IMR-90 (cell line): Measurements from ENCODE around the gene LRRC1. TPM values are rescaled to one million over a fixed set of nuclear protein-coding genes. Genes with fewer than 3 reads are reported as not detected.

Source experiments
- ATAC-seq: fragments of 200-7000 bp; cut with Tn5 transposase; 2 replicates; pipeline ENCODE4 v1.9.1; 2020; ENCODE audit warnings: low read depth, mild to moderate bottlenecking, moderate library complexity
- BruUV-seq: library from RNA; stranded (reverse); fragments of 400-500 nt; replicated peaks from 2 replicates; lab custom pipeline; 2021; lab: Mats Ljungman, UMichigan
- CTCF ChIA-PET: fragments of 300-600 bp; formaldehyde crosslinking; extraction: SDS; loops from one replicate; lab custom pipeline; 2021; ENCODE audit warnings: antibody characterized with exemption; lab: Yijun Ruan, JAX
- POLR2A ChIA-PET: fragments of 300-600 bp; sonication (Branson Sonifier 250); formaldehyde crosslinking; loops from one replicate; lab custom pipeline; 2022; ENCODE audit warnings: antibody characterized with exemption; ENCODE audit not compliant: unreplicated experiment; lab: Charles Lee
- DNase-seq: peaks from one replicate; pipeline ENCODE4 v3.0.0; 2013
- H2AFZ ChIP-seq: replicated peaks from 2 replicates; pipeline ENCODE3; 2013; ENCODE audit warnings: low read length, mild to moderate bottlenecking; ENCODE audit not compliant: poor library complexity
- H2AK5ac ChIP-seq: 2 replicates; pipeline ENCODE4 v1.6.1; 2013; ENCODE audit warnings: low read depth, low read length, inconsistent platforms
- H2AK9ac ChIP-seq: replicated peaks from 2 replicates; pipeline ENCODE3; 2013; ENCODE audit warnings: mild to moderate bottlenecking, low read depth, low read length, moderate library complexity; ENCODE audit not compliant: poor library complexity
- H2BK120ac ChIP-seq: 2 replicates; pipeline ENCODE4 v1.6.1; 2013; ENCODE audit warnings: low read depth, low read length, inconsistent platforms
- H2BK15ac ChIP-seq: 3 replicates; pipeline ENCODE4 v1.6.1; 2013; ENCODE audit warnings: low read depth, low read length, inconsistent platforms
- H2BK20ac ChIP-seq: 2 replicates; pipeline ENCODE4 v1.6.1; 2013; ENCODE audit warnings: low read depth, mild to moderate bottlenecking, inconsistent platforms, low read length, moderate library complexity
- H2BK5ac ChIP-seq: 2 replicates; pipeline ENCODE4 v1.6.1; 2013; ENCODE audit warnings: mild to moderate bottlenecking, low read depth, low read length, inconsistent platforms; ENCODE audit not compliant: poor library complexity, severe bottlenecking
- H3K14ac ChIP-seq: replicated peaks from 2 replicates; pipeline ENCODE4 v1.6.1; 2013; ENCODE audit warnings: low read depth, low read length, inconsistent platforms
- H3K18ac ChIP-seq: 2 replicates; pipeline ENCODE4 v1.6.1; 2013; ENCODE audit warnings: low read depth, low read length, control low read depth
- H3K23ac ChIP-seq: 2 replicates; pipeline ENCODE4 v1.6.1; 2013; ENCODE audit warnings: low read depth, low read length, inconsistent platforms
- H3K27ac ChIP-seq: 2 replicates; pipeline ENCODE4 v1.5.1; 2013; ENCODE audit warnings: mild to moderate bottlenecking, control low read depth, low read length; ENCODE audit not compliant: insufficient read depth
- H3K27me3 ChIP-seq: 2 replicates; pipeline ENCODE4 v1.6.1; 2013; ENCODE audit warnings: low read length; ENCODE audit not compliant: control insufficient read depth, insufficient read depth
- H3K36me3 ChIP-seq: 2 replicates; pipeline ENCODE4 v1.6.1; 2013; ENCODE audit warnings: low read length, mixed read lengths; ENCODE audit not compliant: control insufficient read depth, insufficient read depth
- H3K4ac ChIP-seq: 2 replicates; pipeline ENCODE4 v1.6.1; 2013; ENCODE audit warnings: low read depth, low read length, inconsistent platforms
- H3K4me1 ChIP-seq: 2 replicates; pipeline ENCODE4 v1.6.1; 2013; ENCODE audit warnings: low read length, mixed read lengths; ENCODE audit not compliant: control insufficient read depth, insufficient read depth
- H3K4me2 ChIP-seq: 2 replicates; pipeline ENCODE4 v1.6.1; 2013; ENCODE audit warnings: low read depth, mild to moderate bottlenecking, control low read depth, low read length, moderate library complexity
- H3K4me3 ChIP-seq: 2 replicates; pipeline ENCODE4 v1.5.1; 2013; ENCODE audit warnings: low read depth, mild to moderate bottlenecking, control low read depth, low read length, moderate library complexity; ENCODE audit not compliant: insufficient read depth
- H3K56ac ChIP-seq: 2 replicates; pipeline ENCODE4 v1.6.1; 2013; ENCODE audit warnings: low read length, inconsistent platforms; ENCODE audit not compliant: insufficient read depth; ENCODE audit errors: extremely low read depth
- H3K79me1 ChIP-seq, 2 experiments: 2 replicates each; pipeline ENCODE4 v1.6.1; 2013; ENCODE audit warnings: low read length in 2 of 2, inconsistent platforms in 1 of 2, low read depth in 1 of 2
- H3K9ac ChIP-seq: 2 replicates; pipeline ENCODE4 v1.6.1; 2013; ENCODE audit warnings: low read depth, low read length, control low read depth
- H3K9me1 ChIP-seq: 2 replicates; pipeline ENCODE4 v1.6.1; 2013; ENCODE audit warnings: low read length, inconsistent platforms; ENCODE audit not compliant: insufficient read depth
- H3K9me3 ChIP-seq: 2 replicates; pipeline ENCODE4 v1.6.1; 2013; ENCODE audit warnings: low read length; ENCODE audit not compliant: control insufficient read depth, insufficient read depth
- H4K20me1 ChIP-seq: 2 replicates; pipeline ENCODE4 v1.6.1; 2013; ENCODE audit warnings: low read length, inconsistent platforms; ENCODE audit not compliant: insufficient read depth
- H4K5ac ChIP-seq: 2 replicates; pipeline ENCODE4 v1.6.1; 2013; ENCODE audit warnings: mild to moderate bottlenecking, low read depth, low read length, control low read depth
- H4K8ac ChIP-seq, 2 experiments: 2 replicates each; pipeline ENCODE4 v1.6.1; 2013; ENCODE audit warnings: low read depth in 2 of 2, low read length in 2 of 2, control low read depth in 1 of 2, inconsistent platforms in 1 of 2
- H4K91ac ChIP-seq: 2 replicates; pipeline ENCODE4 v1.6.1; 2013; ENCODE audit warnings: low read depth, low read length, inconsistent platforms; ENCODE audit not compliant: insufficient read depth
- BHLHE40 ChIP-seq: fragments of 150-350 bp; IDR thresholded peaks from 2 replicates; pipeline ENCODE4 v1.6.1; 2016; ENCODE audit warnings: mild to moderate bottlenecking, low read depth, low read length
- CEBPB ChIP-seq: IDR thresholded peaks from 2 replicates; pipeline ENCODE4 v1.6.1; 2012; ENCODE audit warnings: low read depth, low read length, improper control_type of control experiment
- FOS ChIP-seq: fragments of 150-350 bp; IDR thresholded peaks from 2 replicates; pipeline ENCODE4 v1.6.1; 2016; ENCODE audit warnings: low read depth, low read length
- MAZ ChIP-seq: IDR thresholded peaks from 2 replicates; pipeline ENCODE4 v1.6.1; 2012; ENCODE audit warnings: low read depth, mild to moderate bottlenecking, low read length, improper control_type of control experiment, moderate library complexity, borderline replicate concordance
- MXI1 ChIP-seq: IDR thresholded peaks from 2 replicates; pipeline ENCODE4 v1.6.1; 2012; ENCODE audit warnings: low read depth, mild to moderate bottlenecking, low read length, moderate library complexity, borderline replicate concordance
- NFE2L2 ChIP-seq: fragments of 150-350 bp; IDR thresholded peaks from 2 replicates; pipeline ENCODE4 v1.6.1; 2016; ENCODE audit warnings: low read depth, mild to moderate bottlenecking, low read length
- POLR2A ChIP-seq: IDR thresholded peaks from 2 replicates; pipeline ENCODE4 v1.6.1; 2012; ENCODE audit warnings: mild to moderate bottlenecking, low read depth, low read length
- RAD21 ChIP-seq: IDR thresholded peaks from 2 replicates; pipeline ENCODE4 v1.6.1; 2012; ENCODE audit warnings: low read length, improper control_type of control experiment
- RFX5 ChIP-seq: IDR thresholded peaks from 2 replicates; pipeline ENCODE4 v1.8.0; 2012; ENCODE audit warnings: low read depth, mild to moderate bottlenecking, low read length, moderate library complexity
- WGBS, 2 experiments: methylation state at CpG; one replicate each; pipeline versions ENCODE4 v1.1.5 to v1.1.7; 2013; ENCODE audit warnings: missing lambda C conversion rate in 2 of 2; ENCODE audit not compliant: insufficient read length in 1 of 2; ENCODE audit errors: extremely low coverage in 2 of 2; 5-methylcytosine and 5-hydroxymethylcytosine counted together
- dilution Hi-C: fragments of 300-500 bp; cut with HindIII; formaldehyde crosslinking; loops from one replicate; pipeline ENCODE4 v1.14.3; 2018; ENCODE audit warnings: low sequenced_read_pairs; ENCODE audit not compliant: unreplicated experiment
- in situ Hi-C: fragments of 300-500 bp; cut with MboI; formaldehyde crosslinking; loops from 3 replicates; pipeline ENCODE4 v1.14.3; 2019; ENCODE audit warnings: low sequenced_read_pairs, inconsistent platforms, mixed read lengths
- intact Hi-C: fragments of 100-400 bp; cut with micrococcal nuclease; formaldehyde crosslinking; loops from 2 replicates; pipeline ENCODE4 v1.10.0; 2022
- polyA plus RNA-seq, 3 experiments: library from polyadenylated mRNA; depleted of rRNA; stranded (reverse); fragments of >200 nt; gene quantifications; 2 replicates each; pipeline ENCODE4 v1.2.3, GENCODE V29; 2012; ENCODE audit warnings: low replicate concordance in 1 of 3
- total RNA-seq: library from RNA; depleted of rRNA; stranded (reverse); fragments of >200 nt; gene quantifications from 2 replicates; pipeline ENCODE4 v1.2.3, GENCODE V29; 2012

Gene LRRC1
- total and polyA plus RNA-seq, 2 of the 4 experiments (the other 2 are of a cell fraction), result 5.1 to 6.1 TPM

GRCh38 chr6:53846250-53846649 lies 51.4 kb downstream of the LRRC1 start:
- H3K36me3 ChIP-seq, result no peaks in the 10 kb centered on the region
- no peak overlapping the region for H2AK5ac ChIP-seq
- no peak overlapping the region for H4K8ac ChIP-seq
- no peak overlapping the region for H2BK5ac ChIP-seq
- H4K91ac ChIP-seq, result no peak overlapping the region
- no peaks in the 10 kb centered on the region for H3K9me3 ChIP-seq
- H2BK120ac ChIP-seq, result no peak overlapping the region
- H3K4me3 ChIP-seq, result no peak overlapping the region
- H3K79me1 ChIP-seq, result peaks cover 16 to 18% of the 10 kb centered on the region in 2 experiments
- BruUV-seq, result no TSS peak
- no peak overlapping the region for H2AFZ ChIP-seq
- H4K5ac ChIP-seq, result no peak overlapping the region
- no peak overlapping the region for H3K56ac ChIP-seq
- H3K9ac ChIP-seq, result no peak overlapping the region
- ChIA-PET CTCF (no interaction called here), POLR2A (no interaction called here)
- H3K4me1 ChIP-seq, result no peaks in the 10 kb centered on the region
- no peak overlapping the region for H3K14ac ChIP-seq
- no peak overlapping the region for H2AK9ac ChIP-seq
- no peak overlapping the region for H3K4ac ChIP-seq
- H3K18ac ChIP-seq, result no peak overlapping the region
- intact Hi-C loops, result no loop called here
- TF ChIP-seq MXI1 (no peak), RFX5 (no peak), BHLHE40 (no peak), MAZ (no peak), CEBPB (no peak), POLR2A (no peak), NFE2L2 (no peak), FOS (no peak), RAD21 (no peak)
- no peak for DNase-seq
- H3K23ac ChIP-seq, result no peak overlapping the region
- in situ Hi-C loops, result no loop called here
- H3K4me2 ChIP-seq, result no peak overlapping the region
- H3K27ac ChIP-seq, result no peak overlapping the region
- no peak overlapping the region for H2BK15ac ChIP-seq
- no peaks in the 10 kb centered on the region for H3K9me1 ChIP-seq
- 100% methylated on average over 1 of the region's 7 CpGs; no CpG with 5 or more reads in 1 of the 2 experiments for WGBS, 2 experiments
- no peaks in the 10 kb centered on the region for H3K27me3 ChIP-seq
- no peaks in the 10 kb centered on the region; the same call in 1 of the 2 replicates for H4K20me1 ChIP-seq
- dilution Hi-C loops, result no loop called here
- no peak overlapping the region for H2BK20ac ChIP-seq
- ATAC-seq, result no peak
